GM12878 (cell line): ENCODE results near the gene CA9. TPM values are rescaled to one million over a fixed set of nuclear protein-coding genes. Genes with fewer than 3 reads are reported as not detected.

ENCODE experiments used
- ASH2L ChIP-seq: fragments of 300-600, 200-600 bp; sonication (generic); IDR thresholded peaks from 2 replicates; pipeline ENCODE4 v1.6.1; 2017; ENCODE audit warnings: low read depth, mild to moderate bottlenecking, borderline replicate concordance
- BACH1 ChIP-seq: fragments of 450-650 bp; IDR thresholded peaks from 2 replicates; pipeline ENCODE4 v1.6.1; 2017; ENCODE audit warnings: mild to moderate bottlenecking, borderline replicate concordance
- BHLHE40 ChIP-seq, 2 experiments: fragments of 450-650 bp in 1 of 2; IDR thresholded peaks; 2 replicates each; pipeline ENCODE4 v1.6.1; 2011 to 2017; ENCODE audit warnings: low read depth in 2 of 2, borderline replicate concordance in 1 of 2, improper control_type of control experiment in 1 of 2, low read length in 1 of 2, mild to moderate bottlenecking in 1 of 2
- CHD2 ChIP-seq: IDR thresholded peaks from 2 replicates; pipeline ENCODE4 v1.6.1; 2011; ENCODE audit warnings: low read depth, low read length, improper control_type of control experiment, borderline replicate concordance
- DPF2 ChIP-seq: fragments of 450-650 bp; IDR thresholded peaks from 2 replicates; pipeline ENCODE4 v1.6.1; 2017; ENCODE audit warnings: mild to moderate bottlenecking
- E2F4 ChIP-seq: IDR thresholded peaks from 2 replicates; pipeline ENCODE4 v1.6.1; 2012; ENCODE audit warnings: low read depth, low read length, improper control_type of control experiment
- ELK1 ChIP-seq: IDR thresholded peaks from 2 replicates; pipeline ENCODE4 v1.6.1; 2012; ENCODE audit warnings: low read depth, low read length, improper control_type of control experiment
- GABPA ChIP-seq: IDR thresholded peaks from 2 replicates; pipeline ENCODE4 v1.6.1; 2014; ENCODE audit warnings: antibody characterized with exemption, low read depth, mild to moderate bottlenecking, inconsistent platforms
- HDGF ChIP-seq: fragments of 450-650 bp; IDR thresholded peaks from 2 replicates; pipeline ENCODE4 v1.6.1; 2016; ENCODE audit warnings: antibody characterized with exemption
- MAX ChIP-seq: IDR thresholded peaks from 2 replicates; pipeline ENCODE4 v1.6.1; 2012; ENCODE audit warnings: low read depth, low read length, improper control_type of control experiment
- MTA2 ChIP-seq: fragments of 450-650 bp; IDR thresholded peaks from 2 replicates; pipeline ENCODE4 v1.6.1; 2016; ENCODE audit warnings: low read depth, mild to moderate bottlenecking, moderate library complexity
- MXI1 ChIP-seq: fragments of 150-350 bp; IDR thresholded peaks from 2 replicates; pipeline ENCODE4 v1.6.1; 2011; ENCODE audit warnings: low read depth, mild to moderate bottlenecking, inconsistent platforms, low read length, improper control_type of control experiment
- NFXL1 ChIP-seq: fragments of 450-650 bp; IDR thresholded peaks from 2 replicates; pipeline ENCODE4 v1.6.1; 2017; ENCODE audit warnings: antibody characterized with exemption, mild to moderate bottlenecking, borderline replicate concordance
- PKNOX1 ChIP-seq: fragments of 450-650 bp; IDR thresholded peaks from 2 replicates; pipeline ENCODE4 v1.6.1; 2016; ENCODE audit warnings: mild to moderate bottlenecking
- POLR2A ChIP-seq: IDR thresholded peaks from 2 replicates; pipeline ENCODE4 v1.6.1; 2011; ENCODE audit warnings: low read depth, mild to moderate bottlenecking, low read length
- RAD21 ChIP-seq: IDR thresholded peaks from 2 replicates; pipeline ENCODE4 v1.6.1; 2011; ENCODE audit warnings: mild to moderate bottlenecking, low read depth, low read length, moderate library complexity; ENCODE audit not compliant: insufficient read depth
- SMARCA5 ChIP-seq: fragments of 450-650 bp; IDR thresholded peaks from 2 replicates; pipeline ENCODE4 v1.6.1; 2017; ENCODE audit warnings: mild to moderate bottlenecking
- SREBF2 ChIP-seq: IDR thresholded peaks from 2 replicates; pipeline ENCODE4 v1.6.1; 2012; ENCODE audit warnings: mild to moderate bottlenecking, low read length
- STAT3 ChIP-seq: IDR thresholded peaks from 2 replicates; pipeline ENCODE4 v1.6.1; 2011; ENCODE audit warnings: low read depth, low read length, improper control_type of control experiment
- TAF1 ChIP-seq: IDR thresholded peaks from 2 replicates; pipeline ENCODE4 v1.6.1; 2011; ENCODE audit warnings: mild to moderate bottlenecking, low read depth, low read length, borderline replicate concordance
- TCF12 ChIP-seq: IDR thresholded peaks from 2 replicates; pipeline ENCODE4 v1.6.1; 2011; ENCODE audit warnings: low read depth, mild to moderate bottlenecking, low read length
- TCF3 ChIP-seq: IDR thresholded peaks from 2 replicates; pipeline ENCODE4 v1.6.1; 2012; ENCODE audit warnings: low read depth, mild to moderate bottlenecking, low read length, borderline replicate concordance; ENCODE audit not compliant: insufficient read depth
- ZNF687 ChIP-seq: fragments of 450-650 bp; IDR thresholded peaks from 2 replicates; pipeline ENCODE4 v1.6.1; 2017; ENCODE audit warnings: mild to moderate bottlenecking, moderate library complexity
- polyA plus RNA-seq, 11 experiments: library from polyadenylated mRNA; depleted of rRNA in 4 of 11; unstranded in 6 of 11; stranded (reverse) in 5 of 11; fragments of >200 nt; fragmentation: Nextera tagmentation in 4 of 11; fragmentation: Illumina TruSeq in 1 of 11; extraction: Ambion mirVana in 4 of 11; extraction: Trizol in 1 of 11; gene quantifications; 1 replicate in 1 of 11; 2 replicates in 10 of 11; pipeline versions ENCODE4 v1.2.1 to v1.2.3, GENCODE V29; 2011 to 2016; ENCODE audit warnings: inconsistent platforms in 2 of 11, missing spikeins in 2 of 11, low read depth in 1 of 11
- total RNA-seq, 4 experiments: library from RNA; depleted of rRNA in 3 of 4; stranded (reverse); fragments of >200 nt in 3 of 4; fragmentation: Illumina TruSeq in 1 of 4; extraction: Trizol in 1 of 4; gene quantifications; 2 replicates each; pipeline versions ENCODE4 v1.2.1 to v1.2.3, GENCODE V29; 2013 to 2021

The CA9 gene
- total and polyA plus RNA-seq, 10 of the 15 experiments (the other 5 are each of a cell fraction or from before 2014, with no cell fraction given), result 0.53 to 6.6 (median 1.2) TPM

GRCh38 chr9:35664531-35665470 is 8.9 kb upstream of the CA9 start, which contains the start of gene ARHGEF39 (continued):
- TF ChIP-seq DPF2 (peak; percentile 58; the same call in 1 of the 2 replicates), BACH1 (peak; percentile 36; the same call in 1 of the 2 replicates), ZNF687 (0 out of 2 replicates have a peak, but pooled peaks have one; percentile 31), MXI1 (peak; percentile 82), NFXL1 (no peak), POLR2A (peak; percentile 83), HDGF (peak; percentile 33; the same call in 1 of the 2 replicates), E2F4 (peak; percentile 95), PKNOX1 (no peak), RAD21 (0 out of 2 replicates have a peak, but pooled peaks have one; percentile 7), CHD2 (peak; percentile 42; the same call in 1 of the 2 replicates), TAF1 (no peak; the same call in 1 of the 2 replicates), MAX (peak; percentile 76), SMARCA5 (no peak), ELK1 (peak; percentile 83), STAT3 (no peak), BHLHE40 (IDR thresholded peaks at IDR 0.05; ENCODE audit: borderline replicate concordance in 1 of 2, low read depth in 2 of 2, low read length in 1 of 2) (peak in 1 of 2 experiments; percentile 50; a peak in 2 of 4 replicates), SREBF2 (no peak), ASH2L (no peak), TCF3 (peak; percentile 20; the same call in 1 of the 2 replicates), TCF12 (peak; percentile 51; the same call in 1 of the 2 replicates), MTA2 (no peak), GABPA (no peak)
